Stimulated activated CD8-positive, alpha-beta memory T cell treated with anti-CD3 and anti-CD28 coated beads, Interleukin-2, amount 100 ng/mL, for 1 hour (primary cell): Measurements from ENCODE around the gene ABCG2.
"Not testable (repeated sequence)": the region's sequence is repeated elsewhere in the genome, so short reads cannot be mapped to it uniquely, and the experiment has no call there.

Experiments used
- DNase-seq, 2 donors: peaks; one replicate each; pipeline ENCODE4 v3.0.0-alpha.2; 2020; ENCODE audit warnings: low read depth in 2 of 2

The ABCG2 gene

GRCh38 chr4:88112856-88113255 is 45.6 kb downstream of the ABCG2 start:
- DNase-seq, result no peak

GRCh38 chr4:88110826-88111225 is 47.6 kb downstream of the ABCG2 start:
- no peak for DNase-seq

GRCh38 chr4:88109123-88109881 is 49.1 kb downstream of the ABCG2 start:
- DNase-seq, result no peak

- no peak for DNase-seq
Observed at GRCh38 chr4:88108747-88109122, 49.7 kb downstream of the ABCG2 start.

- not testable (repeated sequence) for DNase-seq
Observed at GRCh38 chr4:88108108-88108465, 50.4 kb downstream of the ABCG2 start.

GRCh38 chr4:88107406-88108107 is 50.9 kb downstream of the ABCG2 start:
- no peak for DNase-seq

- DNase-seq, result no peak
Observed at GRCh38 chr4:88106205-88106604, 52.2 kb downstream of the ABCG2 start.

- DNase-seq, result no peak
Observed at GRCh38 chr4:88104902-88105610, 53.4 kb downstream of the ABCG2 start.

GRCh38 chr4:88102026-88102425 is 56.4 kb downstream of the ABCG2 start:
- DNase-seq, result no peak

- DNase-seq, result no peak
Observed at GRCh38 chr4:88101165-88101564, 57.3 kb downstream of the ABCG2 start.

GRCh38 chr4:88098993-88099752 is 59.3 kb downstream of the ABCG2 start:
- DNase-seq, result no peak

GRCh38 chr4:88097781-88098180 is 60.7 kb downstream of the ABCG2 start:
- no peak for DNase-seq

GRCh38 chr4:88097301-88097700 is 61.1 kb downstream of the ABCG2 start:
- no peak for DNase-seq

GRCh38 chr4:88093874-88094273 is 64.6 kb downstream of the ABCG2 start:
- no peak for DNase-seq

GRCh38 chr4:88091378-88091777 is 67.1 kb downstream of the ABCG2 start:
- DNase-seq, result no peak

- DNase-seq, result no peak
Observed at GRCh38 chr4:88090898-88091297, 67.5 kb downstream of the ABCG2 start.

GRCh38 chr4:88087004-88087403 is 71.4 kb downstream of the ABCG2 start:
- no peak for DNase-seq

- DNase-seq, result no peak
Observed at GRCh38 chr4:88080626-88081025, 77.8 kb downstream of the ABCG2 start.

- DNase-seq, result no peak
Observed at GRCh38 chr4:88078579-88078978, 79.9 kb downstream of the ABCG2 start.

GRCh38 chr4:88077911-88078524 is 80.4 kb downstream of the ABCG2 start:
- no peak for DNase-seq

GRCh38 chr4:88075336-88075735 is 83.1 kb downstream of the ABCG2 start:
- DNase-seq, result no peak

- no peak for DNase-seq
Observed at GRCh38 chr4:88070031-88070430, 88.4 kb downstream of the ABCG2 start.
